ENCODE data around the gene DPYD.

DPYD gene

DNA sequence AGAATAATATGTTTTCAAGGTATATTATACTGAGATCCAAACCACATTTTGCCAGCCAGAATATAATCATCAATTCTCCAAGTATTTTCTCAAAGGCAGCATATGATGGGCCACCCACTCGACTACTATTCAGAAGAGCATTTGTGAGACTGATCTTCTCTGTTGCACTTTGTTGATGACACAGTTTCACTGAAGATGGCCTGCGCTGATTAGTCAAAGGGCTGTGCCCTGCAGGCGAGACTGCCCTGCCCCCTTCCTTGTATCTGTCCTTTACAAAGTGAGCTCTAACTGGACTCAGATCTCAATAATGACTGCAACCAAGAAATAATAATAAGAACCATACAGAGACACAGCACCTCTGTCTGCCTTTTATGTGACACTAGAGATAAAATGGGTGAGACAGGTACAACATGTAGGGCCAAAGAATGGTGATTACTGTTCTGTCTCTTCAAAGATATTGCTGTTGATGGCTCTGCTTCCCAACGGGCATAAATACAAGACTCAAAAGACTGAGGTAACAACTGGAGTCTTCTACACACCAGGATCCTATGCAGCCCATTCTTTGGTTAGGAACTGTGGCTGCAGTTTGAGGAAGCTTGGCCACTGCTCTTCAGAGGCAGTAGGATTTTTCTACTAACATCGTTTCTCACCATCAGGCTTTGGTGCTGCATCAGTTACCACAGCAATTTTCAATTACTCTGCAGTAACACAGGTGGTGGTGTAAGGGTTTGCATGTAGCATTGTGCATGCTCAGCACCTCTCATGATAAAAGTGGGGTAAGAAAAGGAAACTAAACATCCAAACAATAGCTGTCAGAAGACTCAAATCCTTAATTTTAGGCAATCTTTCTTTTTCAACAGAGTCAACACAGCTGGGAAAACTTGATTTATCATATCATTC is 718.1 kb downstream of the DPYD start:
- no peak for DNase-seq (ENCODE audit: low read depth in 3 of 3)

DNA sequence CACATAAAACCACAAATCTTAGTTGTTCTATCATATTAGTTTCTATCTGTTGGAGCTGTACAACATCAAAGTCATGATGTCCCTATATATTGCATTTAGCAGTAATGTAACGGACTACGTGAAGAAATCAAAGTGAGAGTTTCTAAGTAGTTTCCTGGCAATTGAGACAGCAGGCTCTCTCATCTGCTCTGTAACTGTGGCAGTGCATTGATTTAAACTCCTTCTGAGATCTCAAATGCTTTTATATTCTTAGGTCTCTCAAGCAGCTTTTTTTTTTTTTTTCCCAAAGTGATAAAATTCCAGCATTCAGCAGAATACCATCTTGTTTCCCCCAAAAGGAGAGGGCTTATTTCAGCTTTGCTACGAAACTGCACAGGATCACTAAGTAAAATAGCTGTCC is 719.2 kb downstream of the DPYD start:
- DNase-seq (ENCODE audit: low read depth in 3 of 3) = no peak

- DNase-seq (ENCODE audit: low read depth in 3 of 3) = no peak
Observed at GRCh38 chr1:97200595-97200994, 720.2 kb downstream of the DPYD start.

DNA sequence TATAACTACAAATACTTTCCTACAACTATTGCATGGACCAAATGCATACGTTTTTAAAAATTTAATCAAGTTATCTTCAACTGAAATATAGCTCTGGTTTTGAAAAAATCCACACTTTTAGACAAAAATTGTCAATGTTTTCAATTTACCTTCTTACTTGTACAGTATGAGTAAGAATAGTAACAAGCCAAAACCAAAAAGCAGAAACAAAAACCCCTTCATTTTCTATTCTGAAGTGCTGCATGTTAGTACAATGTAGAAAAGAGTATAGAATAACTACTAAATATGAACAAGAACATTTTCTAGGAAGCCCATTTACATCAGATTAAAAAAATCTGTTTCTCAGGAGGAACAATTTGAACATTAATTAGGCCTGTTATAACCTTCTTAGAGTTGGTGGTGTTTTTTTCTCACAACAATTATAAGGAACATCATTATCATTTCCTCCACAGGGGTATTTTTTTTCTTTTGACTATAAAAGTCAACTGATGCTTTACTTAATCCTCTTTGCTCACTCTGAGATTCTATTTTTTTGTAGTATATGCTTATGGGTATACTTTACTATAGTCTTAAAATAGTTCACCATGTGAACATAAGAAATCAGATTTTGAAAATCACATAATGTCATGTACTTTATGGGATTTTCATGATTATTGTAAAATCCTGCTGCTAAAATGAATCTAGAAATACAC is 723.9 kb downstream of the DPYD start:
- DNase-seq (ENCODE audit: low read depth in 3 of 3) = no peak

- no peak for DNase-seq (ENCODE audit: low read depth in 3 of 3)
Observed at GRCh38 chr1:97192872-97193572, 727.8 kb downstream of the DPYD start.

DNA sequence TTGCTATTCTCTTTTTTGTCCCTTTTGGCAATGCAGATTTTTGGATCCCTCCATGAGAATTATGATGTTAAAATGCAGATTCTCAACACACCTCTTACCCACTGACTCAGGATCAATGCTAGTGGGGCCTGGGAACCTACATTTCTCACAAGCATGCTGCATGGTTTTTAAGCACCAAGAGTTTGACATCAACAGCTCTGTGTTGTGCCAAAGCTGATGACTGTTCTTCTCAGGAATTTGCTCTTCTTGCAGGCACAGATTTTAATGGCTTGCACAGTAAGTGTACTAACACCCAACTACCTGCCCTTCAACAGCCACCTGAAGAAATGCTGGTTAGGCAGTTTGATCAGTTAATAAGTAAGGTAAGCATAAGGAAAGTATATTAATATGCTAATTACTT is 730.5 kb downstream of the DPYD start:
- DNase-seq (ENCODE audit: low read depth in 3 of 3) = no peak

GRCh38 chr1:97186381-97186780 is 734.5 kb downstream of the DPYD start:
- DNase-seq (ENCODE audit: low read depth in 3 of 3) = peak in 1 of 3 experiments; percentile 4

- no peak for DNase-seq (ENCODE audit: low read depth in 3 of 3)
Observed at GRCh38 chr1:97174039-97174704, 746.7 kb downstream of the DPYD start.

- DNase-seq (ENCODE audit: low read depth in 3 of 3) = no peak
Observed at GRCh38 chr1:97170300-97170699, 750.5 kb downstream of the DPYD start.

DNA sequence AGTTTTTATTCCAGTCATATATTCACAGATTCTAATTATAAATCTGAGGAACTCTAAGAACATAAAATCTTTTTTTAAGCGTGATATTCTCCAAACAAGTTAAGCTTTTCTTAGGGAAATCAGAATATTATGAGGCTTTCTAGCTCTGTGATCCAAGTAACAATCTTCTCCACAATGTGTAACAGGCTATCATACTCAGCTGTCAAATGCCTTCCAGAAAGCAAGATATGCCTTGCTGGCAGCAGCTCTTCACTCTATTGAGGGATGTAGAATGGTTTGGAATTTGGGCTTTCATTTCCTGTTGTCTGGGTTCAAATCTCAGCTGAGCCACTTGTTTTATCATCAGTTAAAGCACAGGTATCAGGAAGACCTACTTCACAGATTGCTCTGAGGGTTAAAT is 752.8 kb downstream of the DPYD start:
- DNase-seq (ENCODE audit: low read depth in 3 of 3) = no peak

DNA sequence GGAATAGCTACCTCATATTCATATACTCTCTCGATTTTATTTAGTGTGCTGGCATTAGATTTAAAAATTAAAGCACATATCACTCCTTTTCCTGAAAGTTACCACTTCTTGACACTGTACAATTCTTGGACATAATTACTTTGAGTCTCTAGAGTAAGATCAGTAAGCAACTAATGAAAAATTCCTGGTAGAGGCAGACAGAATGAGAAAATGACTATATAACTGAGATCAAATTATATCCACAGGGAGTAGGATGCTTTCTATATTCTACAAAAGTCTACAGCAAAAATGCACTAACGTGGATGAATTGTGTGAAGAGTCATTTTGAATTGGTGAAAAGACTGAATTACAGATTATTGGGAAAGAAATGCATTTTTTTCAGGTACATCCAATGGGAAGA is 753.6 kb downstream of the DPYD start:
- no peak for DNase-seq (ENCODE audit: low read depth in 3 of 3)

- DNase-seq (ENCODE audit: low read depth in 3 of 3) = no peak
Observed at GRCh38 chr1:97166626-97167025, 754.2 kb downstream of the DPYD start.

GRCh38 chr1:97164276-97164639 is 756.6 kb downstream of the DPYD start:
- no peak for DNase-seq (ENCODE audit: low read depth in 3 of 3)

- DNase-seq (ENCODE audit: low read depth in 3 of 3) = no peak
Observed at GRCh38 chr1:97163591-97164275, 757.1 kb downstream of the DPYD start.

DNA sequence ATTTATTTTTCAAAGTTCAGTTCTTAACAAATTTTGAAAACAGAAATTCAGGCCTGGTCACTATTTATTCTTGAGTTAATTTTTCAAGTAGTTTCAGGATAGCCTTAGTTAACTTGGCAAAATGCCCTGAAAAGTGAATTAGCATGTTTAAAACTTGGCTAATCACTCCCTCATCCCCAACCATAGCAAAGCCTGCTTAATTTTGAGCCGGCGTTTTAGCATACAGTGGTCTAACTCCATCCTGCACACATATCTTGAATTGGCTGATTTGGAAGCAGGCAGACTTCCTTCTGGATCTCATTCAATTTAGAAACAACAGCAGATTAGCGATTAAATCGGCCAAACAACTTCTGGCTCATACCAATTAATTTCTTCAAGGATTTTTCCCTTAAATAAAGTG is 760.0 kb downstream of the DPYD start:
- no peak for DNase-seq (ENCODE audit: low read depth in 3 of 3)

GRCh38 chr1:97159342-97159741 is 761.5 kb downstream of the DPYD start:
- no peak for DNase-seq (ENCODE audit: low read depth in 3 of 3)

GRCh38 chr1:97158691-97159096 is 762.1 kb downstream of the DPYD start:
- no peak for DNase-seq (ENCODE audit: low read depth in 3 of 3)

DNA sequence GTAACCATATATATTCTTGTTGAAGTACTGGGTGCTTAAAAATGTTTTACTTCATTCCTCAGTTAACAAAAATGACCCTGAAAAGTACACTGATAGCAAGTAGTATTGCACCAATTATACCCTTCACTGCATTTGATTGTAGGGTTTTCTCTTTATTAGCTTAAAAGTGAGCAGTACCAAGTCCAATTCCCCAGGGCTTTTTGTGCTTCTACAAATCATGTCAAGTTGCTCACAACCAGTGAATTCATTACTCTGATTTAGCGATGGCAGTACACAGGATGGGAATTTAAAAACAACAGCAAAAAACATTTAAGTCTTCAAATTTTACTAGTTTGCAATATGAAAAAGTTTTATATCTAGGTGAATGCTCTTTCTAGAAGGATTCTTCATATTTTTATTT is 762.8 kb downstream of the DPYD start:
- DNase-seq (ENCODE audit: low read depth in 3 of 3) = no peak

DNA sequence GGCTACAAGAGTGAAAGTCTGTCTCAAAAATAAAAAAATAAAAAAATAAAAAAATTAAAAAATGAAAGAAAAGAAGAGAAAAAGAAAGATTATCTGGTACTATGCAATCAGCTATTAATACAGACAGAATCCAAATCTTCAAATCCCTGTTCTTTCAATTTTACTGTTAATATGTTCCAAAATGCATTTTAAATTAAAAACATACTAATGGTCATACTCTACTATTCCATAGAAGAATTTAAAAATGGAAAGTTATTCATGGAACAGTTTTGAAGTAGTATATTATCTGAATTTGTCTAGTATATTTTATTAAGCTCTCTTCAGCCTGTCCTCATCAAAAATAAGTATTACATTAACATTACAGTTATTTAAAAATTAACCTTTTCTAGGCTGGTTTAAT is 769.2 kb downstream of the DPYD start:
- DNase-seq (ENCODE audit: low read depth in 3 of 3) = no peak

DNA sequence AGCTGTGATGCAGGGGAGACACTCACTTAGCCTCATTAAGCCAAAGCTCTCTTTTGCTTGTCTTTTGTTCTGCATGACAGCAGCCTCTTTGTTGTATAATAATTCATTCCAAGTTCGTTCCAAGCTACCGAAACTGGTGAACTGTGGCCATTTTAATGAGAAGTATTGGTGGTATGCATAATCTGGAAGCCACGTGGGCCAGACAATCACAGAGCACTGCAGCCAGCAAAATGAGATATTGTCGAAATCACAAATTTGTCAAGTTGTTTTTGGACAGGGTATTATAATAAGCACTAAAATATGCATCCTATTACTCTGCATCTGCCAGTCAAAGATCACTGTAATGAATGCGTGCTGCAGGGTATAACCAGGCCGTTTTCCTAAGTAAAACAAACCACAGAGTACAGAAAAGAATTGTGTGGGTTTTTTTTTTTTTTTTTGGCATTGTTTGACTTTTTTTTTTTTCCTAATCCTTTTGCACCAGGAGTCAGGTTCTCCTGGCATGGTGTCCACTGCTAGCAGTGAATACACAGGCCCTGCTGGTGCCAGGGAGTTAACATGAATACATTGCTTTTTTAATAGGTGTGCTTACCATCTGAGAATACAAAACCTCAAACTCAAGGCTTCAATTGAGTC is 775.4 kb downstream of the DPYD start:
- no peak for DNase-seq (ENCODE audit: low read depth in 3 of 3)

DNA sequence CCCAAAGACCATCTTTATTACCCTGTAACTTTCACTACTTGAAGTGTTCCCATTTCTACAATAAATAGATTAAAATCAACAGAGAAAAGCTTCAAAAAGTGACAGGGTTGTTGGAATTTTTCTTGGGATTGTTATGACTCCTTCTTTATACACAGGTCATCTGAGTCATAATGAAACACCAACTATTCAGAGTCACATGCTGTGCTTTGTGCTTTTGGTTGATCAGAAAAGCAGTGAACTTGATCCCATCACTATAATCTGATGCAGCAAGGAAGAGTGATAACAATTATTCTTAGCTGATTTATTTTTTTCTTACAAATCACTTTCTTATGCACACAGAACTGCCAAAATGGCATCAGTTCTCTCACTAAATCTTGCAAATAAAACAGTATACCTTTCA is 776.3 kb downstream of the DPYD start:
- DNase-seq (ENCODE audit: low read depth in 3 of 3) = no peak
